NCI-H1930 (cell line): ENCODE data around the gene CUTA.
"Not testable (repeated sequence)": the region's sequence is repeated elsewhere in the genome, so short reads cannot be mapped to it uniquely, and the experiment has no call there.

Source experiments
- DNase-seq, 2 experiments: peaks; one replicate each; lab custom pipeline; 2025; lab: John Stamatoyannopoulos, UW

CUTA gene

DNA sequence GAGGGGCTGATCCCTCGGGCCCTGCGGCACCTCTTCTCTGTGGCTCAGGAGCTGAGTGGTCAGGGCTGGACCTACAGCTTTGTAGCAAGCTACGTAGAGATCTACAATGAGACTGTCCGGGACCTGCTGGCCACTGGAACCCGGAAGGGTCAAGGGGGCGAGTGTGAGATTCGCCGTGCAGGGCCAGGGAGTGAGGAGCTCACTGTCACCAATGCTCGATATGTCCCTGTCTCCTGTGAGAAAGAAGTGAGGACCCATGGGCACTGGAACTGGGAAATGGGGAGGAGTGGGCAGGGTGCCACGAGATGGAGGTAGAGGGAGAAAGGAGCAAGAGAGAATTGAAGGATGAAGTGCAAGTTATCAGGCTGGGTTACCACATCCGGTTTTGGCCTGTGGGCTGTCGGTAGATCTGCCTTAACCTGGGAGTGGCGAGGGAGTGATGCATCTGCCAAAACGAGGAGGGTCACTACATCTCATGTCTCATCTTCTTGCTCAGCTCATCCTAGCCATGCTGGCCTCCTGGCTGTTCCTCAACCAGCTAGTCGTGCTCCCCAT is 12.4 kb downstream of the CUTA start:
- no peak for DNase-seq

DNA sequence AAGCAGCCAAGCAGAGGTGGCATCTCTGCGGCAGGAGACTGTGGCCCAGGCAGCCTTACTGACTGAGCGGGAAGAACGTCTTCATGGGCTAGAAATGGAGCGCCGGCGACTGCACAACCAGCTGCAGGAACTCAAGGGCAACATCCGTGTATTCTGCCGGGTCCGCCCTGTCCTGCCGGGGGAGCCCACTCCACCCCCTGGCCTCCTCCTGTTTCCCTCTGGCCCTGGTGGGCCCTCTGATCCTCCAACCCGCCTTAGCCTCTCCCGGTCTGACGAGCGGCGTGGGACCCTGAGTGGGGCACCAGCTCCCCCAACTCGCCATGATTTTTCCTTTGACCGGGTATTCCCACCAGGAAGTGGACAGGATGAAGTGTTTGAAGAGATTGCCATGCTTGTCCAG is 13.0 kb downstream of the CUTA start:
- no peak for DNase-seq

DNA sequence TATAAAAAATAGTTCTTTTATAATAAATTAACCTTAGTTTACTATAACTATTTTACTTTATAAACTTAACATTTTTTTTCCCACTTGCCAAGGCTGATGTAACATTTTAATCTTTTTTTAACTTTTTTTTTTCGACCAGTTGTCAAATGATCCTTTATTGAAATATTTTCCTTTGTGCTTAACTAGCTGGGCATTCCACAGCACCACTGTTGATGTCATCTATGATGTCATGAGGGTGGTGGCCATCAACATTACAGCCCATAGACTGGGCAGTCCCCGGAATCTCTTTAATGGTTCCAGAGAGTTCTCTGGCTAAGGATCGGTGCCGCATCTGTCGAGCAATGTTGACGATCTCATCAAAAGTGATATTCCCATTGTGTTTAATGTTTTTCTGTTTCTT is 18.0 kb downstream of the CUTA start:
- DNase-seq, result not testable (repeated sequence)

DNA sequence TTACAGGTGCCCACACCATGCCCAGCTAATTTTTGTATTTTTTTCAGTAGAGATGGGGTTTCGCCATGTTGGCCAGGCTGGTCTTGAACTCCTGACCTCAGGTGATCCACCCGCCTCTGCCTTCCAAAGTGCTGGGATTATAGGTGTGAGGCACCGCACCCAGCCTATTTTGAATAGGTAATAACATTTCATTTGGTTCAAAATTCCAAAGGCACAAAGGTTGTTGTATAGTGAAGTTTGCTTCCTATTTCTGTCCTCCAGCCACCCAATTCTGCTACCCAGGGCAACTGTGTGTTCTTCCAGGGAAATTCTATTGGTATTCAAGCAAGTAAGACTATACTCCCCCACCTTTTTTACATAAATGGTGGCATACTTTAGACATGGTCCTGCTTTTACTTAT is 19.3 kb downstream of the CUTA start:
- not testable (repeated sequence) for DNase-seq

DNA sequence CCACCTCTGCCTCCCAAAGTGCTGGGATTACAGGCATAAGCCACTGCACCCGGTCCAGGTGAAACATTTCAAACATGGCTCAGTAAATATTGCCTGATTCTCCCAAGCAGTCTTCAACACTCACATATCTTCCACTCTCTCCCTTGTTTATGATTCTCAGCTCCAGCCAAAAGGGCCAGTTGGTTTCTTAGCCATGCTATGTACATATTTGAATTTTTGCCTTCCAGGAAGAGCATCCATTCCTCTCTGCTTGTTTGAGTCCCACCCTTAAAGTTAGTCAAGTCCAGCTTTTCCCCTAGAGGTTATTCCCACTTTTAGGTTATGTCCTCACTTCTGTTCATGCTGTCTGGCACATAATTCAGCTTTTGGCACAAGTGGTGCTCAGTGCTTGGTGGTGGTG is 20.4 kb downstream of the CUTA start:
- no peak for DNase-seq

DNA sequence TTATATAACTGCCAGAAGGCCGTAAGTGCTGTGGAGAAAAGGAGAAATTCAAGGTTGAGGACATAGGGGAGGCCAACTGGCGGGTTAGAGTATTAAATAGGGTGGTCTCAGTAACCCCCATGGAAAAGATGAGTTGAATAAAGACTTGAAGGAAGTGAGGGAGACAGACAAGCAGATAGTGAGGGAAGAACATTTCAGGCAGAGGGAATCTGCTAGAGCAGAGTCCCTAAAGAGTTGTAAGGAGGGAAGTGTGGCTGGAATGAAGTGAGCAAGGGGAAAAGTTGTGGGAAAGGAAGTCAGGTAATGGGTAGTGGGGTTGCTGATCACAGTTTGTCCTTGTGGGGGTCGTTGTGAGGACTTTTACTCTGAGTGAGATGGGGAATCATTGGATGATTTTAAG is 24.9 kb downstream of the CUTA start:
- no peak for DNase-seq

DNA sequence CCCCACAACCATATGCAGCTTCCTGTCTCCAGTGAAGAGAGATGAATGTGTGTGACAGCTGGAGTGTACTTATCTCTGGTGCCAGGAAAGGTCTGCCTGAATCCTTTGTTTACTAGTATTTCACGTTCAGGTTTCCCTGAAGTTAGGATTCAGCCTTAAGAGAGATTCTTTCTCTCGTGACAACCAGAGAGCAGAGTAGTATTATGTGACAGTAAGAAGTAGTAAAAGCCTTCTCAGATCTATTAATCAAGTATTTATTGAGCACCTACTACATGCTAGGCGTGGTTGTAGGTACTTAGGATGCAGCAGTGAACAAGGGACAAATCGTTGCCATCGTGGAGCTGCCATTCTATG is 25.3 kb downstream of the CUTA start:
- no peak for DNase-seq

DNA sequence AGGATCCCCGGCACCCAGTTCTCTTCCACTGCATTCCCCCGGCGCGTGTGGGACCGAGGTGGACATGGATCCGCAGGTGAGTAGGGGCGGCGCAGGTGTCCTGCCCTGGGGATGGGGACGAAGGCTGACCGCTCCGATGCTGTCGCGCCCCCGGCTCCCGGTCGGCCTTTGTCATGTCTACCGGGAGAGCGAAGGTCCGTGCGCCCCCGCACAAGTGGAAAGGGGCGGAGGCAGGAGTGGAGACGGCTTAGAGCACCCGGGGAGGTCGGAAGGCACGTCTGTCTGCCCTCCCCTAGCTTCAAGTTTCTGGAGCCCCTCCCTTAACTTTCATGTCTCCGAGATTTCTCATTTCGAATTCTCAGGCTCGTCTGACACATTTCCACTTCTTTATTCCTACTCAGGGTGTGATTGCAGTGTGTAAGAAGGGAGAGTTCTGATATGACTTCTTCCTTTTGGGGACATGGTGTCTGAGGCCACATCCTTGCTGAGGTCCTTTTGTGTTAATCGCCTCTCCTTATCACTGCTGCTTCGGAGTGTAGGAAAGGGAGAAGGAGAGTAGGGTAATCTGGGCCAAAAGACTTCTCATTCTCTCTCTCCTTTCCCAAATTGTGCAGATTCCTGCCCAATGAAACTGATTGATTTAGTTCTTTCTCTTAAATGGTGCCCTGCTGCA is 25.8 kb downstream of the CUTA start:
- no peak for DNase-seq

DNA sequence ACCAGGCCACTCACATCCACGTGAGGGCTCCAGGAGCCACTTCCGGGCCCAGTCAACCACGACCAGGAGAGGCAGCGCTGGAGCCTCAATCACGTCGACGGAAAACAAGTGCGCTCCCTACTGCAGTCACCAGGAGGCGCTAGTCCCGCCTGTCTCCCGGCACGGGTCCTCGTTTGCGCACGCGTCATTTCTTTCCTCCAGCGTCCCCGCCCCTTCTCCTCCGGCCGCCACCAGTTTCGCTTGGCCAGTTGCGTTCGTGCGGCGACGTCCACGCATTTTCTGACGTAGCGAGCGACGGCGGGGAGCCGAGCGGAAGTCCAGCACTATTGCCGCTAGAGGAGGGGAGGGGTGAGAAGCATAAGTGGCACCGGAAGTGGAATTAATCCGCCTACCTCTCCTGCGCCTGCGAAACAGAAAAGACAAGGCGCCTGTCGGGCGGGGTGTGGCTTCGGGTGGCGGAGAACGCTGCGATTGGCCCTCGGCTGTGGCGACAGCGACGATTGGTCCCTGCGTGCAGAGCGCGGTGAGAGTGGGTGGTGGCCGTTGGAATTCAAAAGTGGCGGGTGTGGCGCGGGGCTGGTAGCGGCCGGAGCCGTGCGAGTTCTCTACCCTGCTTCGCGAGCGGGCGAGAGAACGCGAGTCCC is 26.5 kb downstream of the CUTA start, which contains the start of gene KIFC1:
Gene KIFC1 (plus strand): TSS at position 546 of the 644 bp plus-strand sequence. CDS start 163 bp downstream, outside the sequence.
- DNase-seq, result peak; percentile 98 to 99

DNA sequence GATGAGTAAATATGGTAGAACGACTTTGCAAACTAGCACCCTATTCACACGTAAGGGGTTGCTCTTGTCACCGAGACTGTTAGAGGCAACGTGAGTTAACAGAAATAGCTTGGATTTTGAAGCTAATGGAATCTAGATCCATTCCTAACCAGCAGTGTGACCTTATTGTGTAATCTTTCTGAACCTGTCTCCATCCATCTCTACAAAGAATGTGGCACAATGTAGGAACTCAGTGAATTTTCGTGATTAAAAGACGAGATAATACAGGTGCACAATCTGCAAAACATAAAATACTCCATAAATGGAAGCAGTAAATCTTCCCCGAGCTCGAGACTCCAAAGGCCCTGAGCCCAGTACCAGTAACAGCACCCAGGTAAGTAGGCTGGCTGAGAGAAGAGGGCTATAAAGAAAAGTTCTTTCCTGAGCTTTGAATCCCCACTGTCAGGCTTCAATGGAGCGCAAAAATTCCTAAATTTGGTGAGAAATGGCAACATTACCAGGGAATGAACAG is 27.1 kb downstream of the CUTA start:
- DNase-seq, result no peak

DNA sequence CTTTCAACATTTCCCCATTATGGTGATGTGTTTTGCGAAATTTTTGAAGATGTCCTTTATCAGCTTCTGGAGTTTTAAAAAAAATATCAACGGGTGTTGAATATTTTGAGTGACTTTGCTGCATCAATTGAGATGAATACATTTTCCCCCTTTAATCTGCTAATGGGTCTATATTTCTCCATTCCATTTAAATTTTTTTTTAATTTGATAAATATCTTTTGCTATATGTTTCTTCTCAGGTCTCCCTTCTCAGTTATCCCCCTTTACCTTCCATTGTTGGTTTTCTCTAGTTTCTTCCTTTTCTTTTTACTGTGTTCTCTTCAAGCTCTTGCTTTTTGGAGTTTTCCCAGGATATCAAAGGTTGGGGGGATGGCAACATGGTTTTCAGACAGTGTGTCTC is 27.7 kb downstream of the CUTA start:
- DNase-seq, result no peak

DNA sequence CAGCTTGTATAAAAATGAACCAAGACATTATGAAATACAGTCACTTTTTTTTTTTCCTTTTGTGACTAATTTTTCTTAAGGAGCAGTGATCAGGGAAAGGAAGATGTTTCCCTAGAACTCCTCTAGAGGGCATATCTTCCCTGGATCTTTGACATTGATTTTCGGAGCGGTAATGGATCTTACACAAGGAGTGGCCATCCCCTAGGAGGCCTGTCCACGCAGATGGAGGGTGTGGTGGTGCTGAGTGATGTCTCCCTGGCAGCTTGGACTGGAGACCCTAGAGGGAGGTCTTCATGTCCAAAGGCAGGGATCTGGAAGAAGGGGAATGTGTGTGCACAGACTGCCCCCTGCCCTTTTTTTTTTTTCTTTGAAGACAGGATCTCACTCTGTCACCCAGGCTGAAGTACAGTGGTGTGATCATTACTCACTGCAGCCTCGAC is 33.3 kb downstream of the CUTA start:
- no peak for DNase-seq

DNA sequence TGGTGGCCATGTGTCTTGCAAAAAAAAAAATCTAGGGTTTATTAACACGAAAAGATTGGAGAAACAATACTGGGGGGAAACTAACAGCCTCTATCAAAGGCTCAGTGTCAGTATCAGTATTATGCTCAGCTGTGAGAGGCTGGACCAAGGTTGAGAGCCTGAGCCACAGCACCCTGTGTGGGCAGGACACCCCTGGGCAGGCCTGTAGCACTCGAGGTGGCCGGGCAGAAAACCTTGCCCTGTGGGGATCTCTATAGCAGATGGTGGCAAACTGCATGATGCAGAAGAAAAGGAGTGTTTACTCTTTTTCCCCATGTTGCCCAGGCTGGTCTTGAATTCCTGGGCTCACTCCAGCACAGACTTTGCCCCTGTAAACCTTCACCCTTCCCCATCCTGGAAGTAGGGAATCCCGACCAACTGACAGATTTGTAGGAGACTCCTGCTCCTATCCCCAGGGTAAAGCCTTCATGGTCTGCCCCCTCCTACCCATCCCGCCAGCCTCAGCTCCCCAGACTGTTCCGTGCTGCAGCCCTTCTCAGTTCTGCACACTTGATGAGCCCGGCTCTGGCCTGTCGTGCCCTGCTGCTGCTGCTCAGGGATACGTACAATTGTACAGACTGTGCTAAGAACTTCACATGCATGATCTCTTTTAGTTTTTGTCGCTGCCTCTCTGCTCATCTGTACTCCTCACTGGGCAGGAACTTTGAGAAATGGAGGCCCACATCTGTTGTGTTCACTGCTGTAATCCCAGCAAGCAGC is 34.3 kb downstream of the CUTA start:
- DNase-seq, result no peak

DNA sequence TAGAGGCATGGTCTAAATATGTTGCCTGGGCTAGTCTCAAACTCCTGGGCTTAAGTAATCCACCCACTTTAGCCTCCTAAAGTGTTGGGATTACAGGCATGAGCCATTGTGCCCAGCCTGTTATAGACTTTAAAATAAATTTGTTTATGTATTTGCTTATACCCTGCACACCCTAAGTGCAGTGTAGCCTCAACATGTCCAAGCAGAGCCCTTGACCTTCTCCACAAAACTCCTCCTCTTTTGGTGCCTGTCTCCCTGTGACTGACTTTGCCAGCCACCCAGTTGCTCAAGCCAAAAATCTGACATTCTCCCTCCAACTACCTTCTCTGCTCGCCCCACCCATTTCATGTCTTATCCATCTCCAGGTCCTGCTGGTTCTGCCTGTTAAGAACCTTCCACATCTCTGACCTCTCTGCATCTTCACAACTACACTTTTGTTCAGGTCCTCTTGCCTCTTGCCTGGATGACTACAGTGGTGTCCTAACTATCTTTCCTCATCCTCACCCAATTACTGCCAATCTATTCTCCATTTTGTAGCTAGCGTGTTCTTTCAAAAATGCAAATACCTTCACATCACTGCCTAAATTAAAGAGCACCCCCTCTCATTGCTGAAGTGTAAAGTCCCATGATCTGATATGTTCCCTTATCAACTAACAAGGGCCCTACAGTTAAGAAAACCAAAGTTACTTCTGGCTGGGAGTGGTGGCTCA is 37.5 kb downstream of the CUTA start:
- no peak for DNase-seq

DNA sequence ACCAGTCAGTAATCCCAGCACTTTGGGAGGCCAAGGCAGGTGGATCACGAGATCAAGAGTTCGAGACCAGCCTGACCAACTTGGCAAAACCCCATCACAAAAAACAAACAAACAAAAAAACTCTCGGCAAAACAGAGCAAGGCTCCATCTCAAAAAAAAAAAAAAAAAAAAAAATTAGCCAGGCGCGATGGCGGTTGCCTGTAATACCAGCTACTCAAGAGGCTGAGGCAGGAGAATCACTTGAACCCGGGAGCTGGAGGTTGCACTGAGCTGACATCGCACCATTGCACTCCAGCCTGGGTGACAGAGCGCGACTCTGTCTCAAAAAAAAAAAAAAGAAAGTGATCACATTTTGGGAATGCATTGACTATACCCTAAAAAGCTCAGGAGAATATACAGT is 38.7 kb downstream of the CUTA start:
- not testable (repeated sequence) for DNase-seq

DNA sequence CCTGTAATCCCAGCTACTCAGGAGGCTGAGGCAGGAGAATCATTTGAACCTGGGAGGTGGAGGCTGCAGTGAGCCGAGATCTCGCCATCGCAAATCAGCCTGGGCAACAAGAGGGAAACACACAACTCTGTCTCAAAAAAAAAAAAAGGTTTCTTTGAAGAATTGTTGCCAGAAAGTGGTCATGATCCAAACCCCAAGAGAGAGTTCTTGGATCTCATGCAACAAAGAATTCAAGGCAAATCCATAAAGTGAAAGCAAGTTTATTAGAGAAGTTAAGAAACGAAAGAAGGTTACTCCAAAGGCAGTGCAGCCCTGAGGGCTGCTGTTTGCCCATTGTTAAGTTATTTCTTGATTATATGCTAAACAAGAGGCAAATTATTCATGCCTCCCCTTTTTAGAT is 40.7 kb downstream of the CUTA start:
- DNase-seq, result no peak

DNA sequence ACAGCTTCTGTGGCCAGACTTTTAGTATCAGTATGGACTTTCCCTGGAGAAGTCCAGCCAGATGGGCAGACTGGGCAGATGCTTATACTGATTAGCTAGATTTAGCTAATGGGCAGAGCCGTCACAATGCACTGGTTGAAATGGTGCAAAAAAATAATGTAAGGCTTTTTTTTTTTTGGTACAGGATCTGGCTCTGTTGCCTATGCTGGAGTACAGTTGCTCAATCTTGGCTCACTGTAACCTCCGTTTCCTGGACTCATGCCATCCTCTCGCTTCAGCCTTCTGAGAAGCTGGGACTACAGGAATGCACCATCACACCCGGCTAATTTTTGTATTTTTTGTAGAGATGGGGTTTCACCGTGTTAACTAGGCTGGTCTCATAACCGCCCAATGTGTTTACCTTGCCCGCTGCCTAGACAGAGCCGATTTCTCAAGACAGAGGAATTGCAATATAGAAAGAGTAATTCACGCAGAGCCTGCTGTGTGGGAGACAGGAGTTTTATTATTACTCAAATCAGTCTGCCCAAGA is 42.7 kb downstream of the CUTA start:
- DNase-seq, result no peak

DNA sequence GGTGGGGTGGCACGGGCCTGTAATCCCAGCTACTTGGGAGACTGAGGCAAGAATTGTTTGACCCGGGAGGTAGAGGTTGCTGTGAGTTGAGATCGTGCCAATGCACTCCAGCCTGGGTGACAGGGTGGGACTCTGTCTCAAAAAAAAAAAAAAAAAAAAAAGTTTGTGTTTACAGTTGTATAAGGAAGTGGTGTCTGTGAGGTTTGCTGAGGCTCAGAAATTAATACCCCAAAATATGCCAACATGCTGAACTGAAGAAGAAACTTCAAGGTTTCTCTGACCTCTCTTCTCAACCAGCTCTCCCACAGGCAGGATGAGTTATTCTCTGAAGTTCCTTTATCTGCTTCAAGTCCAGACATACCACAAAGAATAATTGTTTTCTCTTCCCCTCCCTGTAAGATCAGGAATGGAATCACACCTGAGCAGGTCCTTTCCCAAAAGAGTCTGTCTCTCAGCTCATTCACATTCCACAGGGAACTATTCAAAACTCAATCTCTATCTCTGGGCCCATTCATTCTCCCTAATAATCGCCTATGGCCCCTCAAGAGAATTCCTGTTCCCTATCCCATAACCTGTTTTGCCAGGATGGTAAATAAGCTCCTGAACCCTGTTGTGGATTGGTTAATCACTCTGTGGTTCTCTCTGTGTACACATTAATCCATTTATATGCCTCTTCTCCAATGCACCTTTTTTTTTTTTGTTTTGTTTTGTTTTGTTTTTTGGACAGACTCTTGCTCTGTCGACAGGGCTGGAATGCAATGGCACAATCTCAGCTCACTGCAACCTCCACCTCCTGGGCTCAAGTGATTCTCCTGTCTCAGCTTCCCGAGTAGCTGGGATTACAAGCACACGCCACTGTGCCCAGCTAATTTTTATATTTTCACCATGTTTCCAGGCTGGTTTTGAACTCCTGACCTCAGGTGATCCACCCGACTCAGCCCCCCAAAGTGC is 43.7 kb downstream of the CUTA start:
- no peak for DNase-seq

DNA sequence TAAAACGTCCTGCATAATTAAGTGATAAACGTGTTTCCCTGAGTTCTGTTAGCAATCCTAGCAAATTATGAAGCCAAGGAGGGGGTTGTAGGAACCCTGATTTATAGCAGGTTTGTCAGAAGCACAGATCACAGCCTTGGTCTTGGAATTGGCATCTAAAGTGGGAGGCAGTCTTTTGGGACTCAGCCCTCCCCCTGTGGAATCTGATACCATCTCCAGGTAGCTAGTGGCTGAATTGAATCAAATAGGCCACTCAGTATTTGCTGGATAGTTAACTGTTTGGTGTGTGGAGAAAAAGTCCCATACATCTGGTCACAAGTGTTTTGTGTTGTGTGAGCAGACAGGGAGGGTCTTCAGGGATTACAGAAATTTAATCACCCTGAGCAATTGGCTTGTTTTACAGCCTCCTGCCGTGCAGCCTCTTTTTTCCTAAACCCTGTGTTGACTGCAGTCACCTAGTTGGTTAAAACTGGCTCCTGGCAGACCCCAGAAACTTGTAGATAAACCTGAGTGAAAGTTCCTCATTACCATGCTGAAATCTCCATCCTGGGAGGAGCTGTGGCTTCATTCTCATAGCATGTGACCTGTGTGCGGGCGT is 45.3 kb downstream of the CUTA start:
- no peak for DNase-seq

DNA sequence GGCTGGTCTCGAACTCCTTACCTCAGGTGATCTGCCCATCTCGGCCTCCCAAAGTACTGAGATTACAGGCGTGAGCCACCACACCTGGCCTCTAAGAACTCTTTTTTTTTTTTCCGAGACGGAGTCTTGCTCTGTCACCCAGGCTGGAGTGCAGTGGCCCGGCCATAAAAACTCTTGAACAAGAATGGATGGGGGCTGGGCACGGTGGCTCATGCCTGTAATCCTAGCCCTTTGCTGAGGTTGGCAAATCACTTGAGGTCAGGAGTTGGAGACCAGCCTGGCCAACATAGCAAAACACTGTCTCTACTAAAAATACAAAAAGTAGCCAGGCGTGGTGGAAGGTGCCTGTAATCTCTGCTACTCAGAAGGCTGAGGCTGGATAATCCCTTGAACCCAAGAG is 46.0 kb downstream of the CUTA start:
- DNase-seq, result not testable (repeated sequence)
